RPMI8226 (cell line): Measurements from ENCODE around the gene P2RX1.
"Not testable (repeated sequence)": the region's sequence is repeated elsewhere in the genome, so short reads cannot be mapped to it uniquely, and the experiment has no call there.

Experiments used
- DNase-seq: peaks from one replicate; pipeline ENCODE4 v3.0.0-alpha.2; 2015

The P2RX1 gene

GRCh38 chr17:3885271-3885670, 31.0 kb downstream of the P2RX1 start:
- no peak for DNase-seq

GRCh38 chr17:3884188-3884587, 32.1 kb downstream of the P2RX1 start:
- DNase-seq, result no peak

- DNase-seq, result no peak
These were observed 34.0 kb downstream of the P2RX1 start for GRCh38 chr17:3882276-3882675.

DNA sequence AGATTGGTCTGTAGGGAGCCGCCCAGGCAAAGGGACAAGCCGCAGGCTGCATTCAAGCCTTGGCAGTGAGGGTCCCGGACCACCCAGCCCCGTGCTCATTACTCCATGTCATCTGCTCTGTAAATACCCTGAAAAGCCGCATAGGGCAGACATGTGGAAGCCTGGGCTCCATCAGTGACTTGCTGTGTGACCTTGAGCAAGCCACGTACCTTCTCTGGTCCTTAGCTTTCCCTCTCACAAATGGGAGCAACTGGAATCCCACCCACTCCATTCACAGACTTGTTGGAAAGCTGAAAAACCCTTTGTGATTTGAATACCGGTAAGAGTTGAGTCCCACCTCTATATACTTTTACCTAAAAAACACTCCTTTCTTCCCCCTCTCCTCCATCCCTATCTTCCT, 35.3 kb downstream of the P2RX1 start:
- DNase-seq, result no peak

DNA sequence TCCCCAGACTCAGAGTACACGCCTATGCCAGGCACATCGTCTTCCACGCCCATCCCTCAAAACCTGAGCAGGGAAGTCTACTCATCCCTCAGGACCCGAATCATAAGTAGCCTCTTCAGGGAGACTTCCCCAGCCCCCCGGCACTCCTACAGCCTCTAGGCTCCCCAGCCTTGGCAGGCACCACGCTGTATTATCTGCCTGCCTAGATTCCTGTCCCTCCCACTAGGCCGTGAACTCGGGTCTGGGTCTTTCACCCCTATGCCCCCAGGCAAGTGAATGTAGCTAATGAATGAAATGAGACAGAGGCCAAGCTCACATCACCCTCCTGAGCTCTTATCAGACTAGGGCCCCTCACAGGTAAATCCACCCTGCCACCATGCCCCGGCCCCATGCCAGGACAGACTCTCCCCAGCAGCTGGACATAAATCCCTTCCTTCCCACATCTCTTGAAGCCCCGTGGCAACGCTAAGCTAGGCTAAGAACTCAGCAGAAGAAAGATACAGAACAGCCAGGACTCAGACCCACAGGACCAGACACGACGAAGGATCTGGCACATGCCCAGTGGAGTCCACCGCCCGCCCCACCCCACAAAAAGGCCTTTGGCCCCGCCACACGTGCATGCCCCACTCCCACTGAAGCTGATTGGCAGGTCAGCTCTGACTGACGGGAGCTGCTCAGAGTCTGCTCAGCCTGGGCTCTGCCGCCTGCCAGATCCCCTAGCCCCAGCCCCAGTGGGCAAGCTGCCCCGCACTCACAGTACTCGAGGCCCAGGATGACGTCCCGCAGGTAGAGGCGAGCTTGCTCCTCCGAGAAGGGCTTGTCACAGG, 36.5 kb downstream of the P2RX1 start:
- no peak for DNase-seq

- DNase-seq, result no peak
These were observed 37.1 kb downstream of the P2RX1 start for GRCh38 chr17:3879186-3879585.

GRCh38 chr17:3877220-3877619, 39.0 kb downstream of the P2RX1 start:
- no peak for DNase-seq

DNA sequence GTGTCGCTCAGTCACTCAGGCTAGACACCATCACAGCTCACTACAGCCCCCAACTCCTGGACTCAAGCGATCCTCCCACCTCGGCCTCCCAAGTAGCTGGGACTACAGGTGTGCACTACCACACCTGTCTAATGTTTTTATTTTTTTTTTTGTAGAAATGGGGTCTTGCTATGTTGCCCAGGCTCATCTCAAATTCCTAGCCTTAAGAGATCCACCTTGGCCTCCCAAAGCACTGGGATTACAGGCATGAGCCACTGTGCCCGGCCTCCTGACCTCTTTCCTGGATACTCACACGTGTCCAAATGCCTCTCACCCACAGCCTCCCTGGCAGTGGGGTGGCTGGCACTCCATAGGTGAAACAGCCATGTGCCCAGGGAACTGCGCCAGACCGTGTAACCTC, 40.9 kb downstream of the P2RX1 start:
- DNase-seq, result no peak

- DNase-seq, result no peak
These were observed 42.4 kb downstream of the P2RX1 start for GRCh38 chr17:3873862-3874261.

- DNase-seq, result no peak
These were observed 45.4 kb downstream of the P2RX1 start for GRCh38 chr17:3870871-3871306.

GRCh38 chr17:3867606-3868005, 48.7 kb downstream of the P2RX1 start:
- DNase-seq, result no peak

- DNase-seq, result no peak
These were observed 49.2 kb downstream of the P2RX1 start for GRCh38 chr17:3867106-3867505.

DNA sequence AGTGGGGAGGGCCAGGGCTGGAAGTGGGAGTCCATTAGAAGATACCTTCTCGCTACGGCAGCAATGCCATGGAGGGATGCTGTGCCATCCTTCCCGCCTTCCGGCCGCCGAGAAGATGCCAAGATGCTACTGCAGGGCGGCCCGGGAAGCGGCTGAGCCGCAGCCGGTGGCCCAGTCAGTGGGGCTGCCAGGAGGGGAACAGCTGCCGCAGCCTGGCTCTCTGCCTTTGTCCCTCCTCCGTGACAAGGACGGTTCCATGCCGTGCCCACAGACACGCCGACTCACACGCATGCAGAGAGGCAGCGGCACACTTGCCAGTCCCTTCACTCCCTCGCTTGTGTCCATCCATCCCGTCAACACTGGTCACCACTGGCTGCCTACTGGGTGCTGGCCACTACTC, 50.0 kb downstream of the P2RX1 start:
- DNase-seq, result no peak

DNA sequence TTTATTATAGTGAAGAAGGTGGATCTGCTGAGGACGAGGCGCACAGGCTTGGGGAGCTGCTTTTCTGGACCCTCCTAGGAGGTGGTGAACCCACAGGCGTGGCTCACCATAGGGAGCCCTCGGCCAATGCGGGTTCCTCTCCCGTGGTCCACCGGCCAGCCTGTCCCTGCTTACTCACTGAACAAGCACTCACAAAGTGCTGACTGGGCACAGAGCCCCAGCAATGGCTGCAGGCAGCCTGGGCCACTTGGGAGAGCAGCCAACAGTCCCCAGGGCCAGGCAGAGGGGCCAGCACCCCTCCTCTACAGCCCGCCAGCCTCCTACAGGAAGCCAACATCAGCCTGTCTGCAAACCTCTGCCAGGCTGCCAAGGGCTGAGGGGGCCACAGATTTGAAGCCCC, 51.1 kb downstream of the P2RX1 start:
- DNase-seq, result peak; percentile 44

- DNase-seq, result no peak
These were observed 51.7 kb downstream of the P2RX1 start for GRCh38 chr17:3864534-3864933.

GRCh38 chr17:3861761-3862681, 54.2 kb downstream of the P2RX1 start:
- DNase-seq, result no peak

GRCh38 chr17:3860939-3861700, 55.1 kb downstream of the P2RX1 start:
- no peak for DNase-seq

- no peak for DNase-seq
These were observed 56.3 kb downstream of the P2RX1 start for GRCh38 chr17:3859940-3860339.

DNA sequence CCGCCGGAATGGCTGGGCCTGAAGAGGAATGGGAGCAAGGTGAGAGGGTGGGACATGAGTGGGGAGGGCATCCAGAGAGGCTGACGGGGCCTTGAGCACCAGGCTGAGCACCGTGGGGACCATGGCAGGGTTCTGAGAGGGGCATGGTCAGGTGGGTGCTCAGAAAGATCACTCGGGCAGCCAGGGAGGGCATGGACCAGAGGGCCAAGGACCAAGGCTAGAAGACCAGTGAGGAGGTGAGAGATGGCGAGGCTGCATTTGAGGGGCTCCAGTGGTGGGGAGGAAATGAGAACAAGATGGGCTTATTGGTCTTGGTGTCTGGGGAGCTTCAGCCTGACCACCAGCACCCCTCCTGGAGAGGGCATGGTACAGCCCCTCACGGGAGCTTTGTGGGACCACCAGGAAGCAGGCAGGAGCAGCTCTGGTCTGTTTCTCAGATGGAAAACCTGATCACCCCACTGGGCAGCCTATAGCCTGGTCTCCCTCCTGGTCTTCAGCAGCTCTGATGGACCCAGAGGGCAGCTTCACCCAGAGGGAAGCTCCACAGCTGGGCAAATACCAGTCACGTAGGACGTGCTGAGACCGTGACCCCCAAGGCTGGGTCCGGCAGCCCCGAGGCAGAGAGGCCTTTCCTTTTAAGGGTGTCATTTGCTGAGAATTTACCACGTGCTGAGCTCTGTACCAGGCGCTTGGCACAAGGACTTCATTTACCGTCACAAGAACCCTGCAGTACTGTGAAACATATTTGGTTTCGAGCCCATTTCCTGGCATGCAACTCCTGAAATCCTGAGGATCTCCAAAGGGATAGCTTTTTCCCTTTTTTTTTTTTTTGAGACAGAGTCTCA, 58.8 kb downstream of the P2RX1 start:
- no peak for DNase-seq

DNA sequence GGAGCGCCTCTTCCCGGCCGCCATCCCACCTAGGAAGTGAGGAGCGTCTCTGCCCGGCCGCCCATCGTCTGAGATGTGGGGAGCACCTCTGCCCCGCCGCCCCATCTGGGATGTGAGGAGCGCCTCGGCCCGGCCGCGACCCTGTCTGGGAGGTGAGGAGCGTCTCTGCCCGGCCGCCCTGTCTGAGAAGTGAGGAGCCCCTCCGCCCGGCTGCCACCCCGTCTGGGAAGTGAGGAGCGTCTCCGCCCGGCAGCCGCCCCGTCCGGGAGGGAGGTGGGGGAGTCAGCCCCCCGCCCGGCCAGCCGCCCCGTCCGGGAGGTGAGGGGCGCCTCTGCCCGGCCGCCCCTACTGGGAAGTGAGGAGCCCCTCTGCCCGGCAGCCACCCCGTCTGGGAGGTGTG, 62.1 kb downstream of the P2RX1 start:
- not testable (repeated sequence) for DNase-seq

DNA sequence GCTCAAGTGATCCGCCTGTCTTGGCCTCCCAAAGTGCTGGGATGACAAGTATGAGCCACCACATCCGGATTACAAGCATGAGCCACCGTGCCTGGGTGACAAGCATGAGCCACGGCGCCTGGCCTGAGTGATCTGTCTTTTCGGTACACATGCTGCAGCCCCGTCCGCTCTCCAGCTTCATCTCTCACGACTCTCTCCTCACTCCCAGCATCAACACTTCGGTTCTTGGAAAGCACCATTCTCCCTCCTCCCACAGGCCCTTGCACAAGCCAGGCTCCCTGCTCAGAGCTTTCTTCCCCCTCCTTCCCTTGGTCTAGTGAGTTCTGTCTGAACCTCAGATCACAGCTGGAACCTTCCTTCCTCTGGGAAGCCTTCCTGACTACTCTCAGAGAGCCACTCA, 63.7 kb downstream of the P2RX1 start:
- DNase-seq, result no peak

DNA sequence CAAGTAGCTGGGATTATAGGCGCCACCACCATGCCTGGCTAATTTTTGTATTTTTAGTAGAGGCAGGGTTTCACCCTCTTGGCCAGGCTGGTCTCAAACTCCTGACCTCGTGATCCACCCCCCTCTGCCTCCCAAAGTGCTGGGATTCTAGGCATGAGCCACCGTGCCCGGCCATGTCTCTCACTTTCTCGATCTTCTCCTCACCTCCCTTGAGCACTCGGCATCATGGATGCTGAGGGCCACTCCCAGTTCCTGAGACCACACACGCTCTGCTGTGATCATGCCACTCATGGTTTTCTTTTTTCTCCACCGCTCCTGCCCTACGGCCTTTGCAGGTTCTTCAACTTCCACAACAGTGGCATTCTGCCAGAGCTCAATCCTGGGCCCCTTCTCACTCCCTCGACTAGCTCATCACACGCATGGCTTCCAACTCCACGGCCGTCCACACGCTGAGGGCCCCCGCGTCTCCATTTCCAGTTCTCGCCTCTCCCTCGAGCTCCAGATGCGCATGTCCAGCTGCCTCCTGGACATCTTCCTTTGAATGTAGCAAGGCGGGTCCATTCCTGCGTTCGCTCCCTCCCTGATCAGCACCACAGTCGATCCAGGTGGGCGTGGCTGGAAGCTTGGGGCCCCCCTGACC, 64.7 kb downstream of the P2RX1 start:
- no peak for DNase-seq
